Activated T-helper 2 cell treated with anti-CD3 and anti-CD28 coated beads, Interferon-gamma antibody, Interleukin-2, Interleukin-4, amounts not matched to agents 10 μg/mL and 5 μg/mL and 100 μg/mL, durations not matched to agents 14 hours and 24 hours and 36 hours (primary cell): ENCODE measurements around the gene TMTC2. TPM values are rescaled to one million over a fixed set of nuclear protein-coding genes. Genes with fewer than 3 reads are reported as not detected.
A peak's percentile ranks its signal among the peaks of the same experiment; 100 is the strongest.

Experiments
- DNase-seq: peaks from one replicate; pipeline ENCODE4 v3.0.0; 2021; ENCODE audit warnings: low spot score
- H3K27ac Mint-ChIP-seq: one replicate; pipeline ENCODE4 v1.8.0; 2021; ENCODE audit warnings: mixed read lengths
- H3K27me3 Mint-ChIP-seq: one replicate; pipeline ENCODE4 v1.8.0; 2021; ENCODE audit warnings: low read depth, mixed read lengths
- H3K36me3 Mint-ChIP-seq: one replicate; pipeline ENCODE4 v1.8.0; 2021; ENCODE audit warnings: low read depth, mixed read lengths
- H3K4me1 Mint-ChIP-seq: one replicate; pipeline ENCODE4 v1.8.0; 2021; ENCODE audit warnings: low read depth, mixed read lengths
- H3K4me3 Mint-ChIP-seq: one replicate; pipeline ENCODE4 v1.8.0; 2021; ENCODE audit warnings: low read depth, mild to moderate bottlenecking, moderate library complexity, mixed read lengths
- H3K9me3 Mint-ChIP-seq: one replicate; pipeline ENCODE4 v1.8.0; 2021; ENCODE audit warnings: mixed read lengths
- intact Hi-C: fragments of 100-400 bp; cut with micrococcal nuclease; formaldehyde crosslinking; loops from one replicate; pipeline ENCODE4 v1.15.1; 2023
- total RNA-seq: library from RNA; stranded (reverse); gene quantifications from 2 replicates; pipeline ENCODE4 v1.2.3, GENCODE V29; 2022

Gene TMTC2
- total RNA-seq, 1 donor from 2014 or later = 2.5 TPM

DNA sequence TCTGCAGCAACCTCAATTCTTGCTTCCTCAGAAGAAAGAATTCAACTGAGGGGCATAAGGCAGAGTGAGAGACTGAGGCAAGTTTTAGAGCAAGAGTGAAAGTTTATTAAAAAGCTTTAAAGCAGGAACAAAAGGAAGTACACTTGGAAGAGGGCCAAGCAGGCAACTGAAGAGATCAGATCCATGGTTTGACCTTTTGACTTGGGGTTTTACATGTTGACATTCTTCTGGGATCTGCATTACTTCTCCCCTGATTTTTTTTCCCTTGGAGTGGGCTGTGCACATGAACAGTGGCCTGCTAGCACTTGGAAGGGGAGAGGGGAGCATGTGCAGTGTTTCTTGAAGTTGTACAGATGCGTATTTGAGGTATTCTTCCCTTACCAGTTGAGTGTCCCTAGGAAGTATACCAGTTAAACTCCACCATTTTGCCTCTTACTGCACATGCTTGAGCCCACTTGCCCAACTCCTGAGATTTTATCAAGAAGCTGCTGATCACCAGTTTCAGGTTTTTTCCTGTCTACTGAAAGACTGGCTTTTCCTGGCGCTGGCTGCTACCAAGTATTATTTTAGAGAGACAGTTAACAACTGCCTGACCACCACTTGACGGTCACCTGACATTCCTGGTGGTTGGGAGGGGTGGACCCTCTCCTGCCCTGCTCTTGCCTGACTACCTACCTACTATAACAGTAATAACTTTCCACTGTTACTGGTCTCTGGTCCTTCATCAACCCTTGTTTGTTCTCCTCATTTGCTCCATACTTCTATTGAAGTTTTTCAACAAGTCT is 26.0 kb upstream of the TMTC2 start:
- Mint-ChIP-seq H3K27ac (no peak overlapping the region), H3K4me1 (no peaks in the 10 kb centered on the region), H3K9me3 (no peaks in the 10 kb centered on the region), H3K4me3 (no peak overlapping the region), H3K27me3 (no peaks in the 10 kb centered on the region), H3K36me3 (no peaks in the 10 kb centered on the region)
- intact Hi-C loops = no loop called here
- no peak for DNase-seq

DNA sequence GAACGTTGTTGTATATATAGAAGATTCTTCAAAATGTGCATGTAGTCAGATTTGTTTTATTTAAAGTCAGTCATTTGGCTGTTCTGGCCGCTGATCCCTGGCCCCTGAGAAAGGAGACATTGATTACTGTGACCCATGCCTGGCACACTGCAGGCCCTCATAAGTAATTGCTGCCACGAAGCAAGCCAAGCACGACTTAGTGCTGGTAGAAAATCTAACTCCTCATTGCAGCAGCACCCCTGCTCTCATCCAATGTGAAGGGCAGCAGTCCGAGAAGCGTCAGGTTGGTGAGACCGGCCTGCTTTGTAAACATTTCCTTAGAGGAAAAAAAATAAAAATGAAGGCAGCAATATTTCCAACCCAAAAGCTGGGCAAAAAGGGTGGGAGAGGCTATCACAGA is 22.8 kb upstream of the TMTC2 start:
- Mint-ChIP-seq H3K36me3 (no peaks in the 10 kb centered on the region), H3K27ac (no peak overlapping the region), H3K9me3 (no peaks in the 10 kb centered on the region), H3K4me1 (no peaks in the 10 kb centered on the region), H3K4me3 (no peak overlapping the region), H3K27me3 (no peaks in the 10 kb centered on the region)
- intact Hi-C loops = no loop called here
- DNase-seq = no peak

DNA sequence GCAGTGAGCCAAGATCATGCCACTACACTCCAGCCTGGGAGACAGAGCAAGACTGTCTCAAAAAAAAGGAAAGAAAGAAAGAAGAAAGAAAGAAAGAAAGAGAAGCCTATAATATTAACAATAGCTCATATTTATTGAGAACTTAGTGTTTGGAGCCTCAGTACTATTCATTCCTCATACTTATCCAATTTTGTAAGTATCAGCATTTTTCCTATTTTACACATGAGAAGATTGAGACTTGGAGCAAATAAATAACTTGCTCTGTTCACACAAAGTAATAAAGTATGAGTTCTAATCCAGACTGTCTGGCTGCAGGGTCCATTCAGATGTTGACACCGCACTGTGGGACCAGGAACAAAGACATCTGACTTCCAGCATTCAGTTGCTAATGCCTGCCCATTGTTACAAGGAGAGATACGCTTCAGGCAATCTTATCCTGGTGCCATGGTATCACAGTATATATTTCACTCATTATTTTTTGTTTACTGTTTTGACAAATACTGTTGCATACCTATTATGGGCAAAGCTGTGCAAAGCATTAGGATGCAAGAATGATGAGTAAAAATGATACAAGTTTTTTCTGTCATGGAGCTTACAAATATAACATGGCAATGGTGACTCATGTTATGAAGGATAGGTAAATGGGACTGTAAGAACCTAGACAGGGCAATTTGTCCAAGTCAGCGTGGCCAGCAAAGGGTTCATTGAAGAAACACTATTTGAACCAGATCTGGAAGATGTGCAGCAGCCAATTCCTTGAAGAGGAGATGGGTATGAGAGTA is 21.4 kb upstream of the TMTC2 start:
- no peaks in the 10 kb centered on the region for H3K27me3 Mint-ChIP-seq
- no peak overlapping the region for H3K4me3 Mint-ChIP-seq
- H3K27ac Mint-ChIP-seq = no peak overlapping the region
- DNase-seq = no peak
- no peaks in the 10 kb centered on the region for H3K9me3 Mint-ChIP-seq
- no peaks in the 10 kb centered on the region for H3K36me3 Mint-ChIP-seq
- H3K4me1 Mint-ChIP-seq = no peaks in the 10 kb centered on the region
- intact Hi-C loops = no loop called here

DNA sequence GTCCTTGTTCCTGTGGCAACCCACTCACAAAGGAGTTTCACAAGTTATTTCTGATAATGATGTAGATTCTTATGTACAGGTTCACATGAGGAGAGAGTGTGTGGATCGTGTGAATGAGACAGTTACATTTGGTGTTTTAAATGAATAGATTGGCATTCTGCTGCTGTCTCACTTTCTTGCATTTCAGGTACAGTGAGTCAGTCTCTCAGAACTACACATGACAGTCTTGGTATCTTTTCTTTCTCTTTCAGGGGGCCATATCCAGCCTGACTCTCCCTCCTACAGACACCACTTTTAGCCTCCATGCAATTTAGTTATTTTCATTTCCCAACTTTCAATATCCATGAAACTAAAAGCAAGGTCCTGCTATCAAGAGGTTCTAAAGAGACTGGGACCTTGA is 19.9 kb upstream of the TMTC2 start:
- no peaks in the 10 kb centered on the region for H3K9me3 Mint-ChIP-seq
- H3K27me3 Mint-ChIP-seq = no peaks in the 10 kb centered on the region
- no peak overlapping the region for H3K4me3 Mint-ChIP-seq
- H3K27ac Mint-ChIP-seq = no peak overlapping the region
- DNase-seq = no peak
- no peaks in the 10 kb centered on the region for H3K4me1 Mint-ChIP-seq
- H3K36me3 Mint-ChIP-seq = no peaks in the 10 kb centered on the region
- intact Hi-C loops = no loop called here

DNA sequence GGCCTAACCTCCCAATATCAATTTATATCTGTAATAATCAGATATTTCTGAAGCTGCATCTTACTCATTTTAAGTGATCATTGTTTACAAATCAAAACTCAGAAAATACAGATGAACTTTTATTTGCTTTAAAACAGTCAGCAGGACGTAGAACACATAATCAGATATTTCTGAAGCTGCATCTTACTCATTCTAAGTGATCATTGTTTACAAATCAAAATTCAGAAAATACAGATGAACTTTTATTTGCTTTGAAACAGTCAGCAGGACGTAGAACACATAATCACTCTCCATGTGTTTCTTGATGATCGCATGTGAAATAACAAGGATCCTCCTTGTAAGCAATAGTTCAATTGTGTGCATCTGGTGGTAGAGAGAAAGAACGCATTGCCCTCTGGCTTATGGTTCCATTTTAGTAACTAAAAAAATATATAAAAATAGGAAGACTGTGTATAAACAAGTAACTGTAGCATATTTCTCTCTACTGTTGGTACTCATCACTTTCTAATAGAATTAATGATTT is 15.0 kb upstream of the TMTC2 start:
- H3K27ac Mint-ChIP-seq = no peak overlapping the region
- no peaks in the 10 kb centered on the region for H3K36me3 Mint-ChIP-seq
- no peaks in the 10 kb centered on the region for H3K9me3 Mint-ChIP-seq
- no peaks in the 10 kb centered on the region for H3K4me1 Mint-ChIP-seq
- peaks cover 10% of the 10 kb centered on the region for H3K27me3 Mint-ChIP-seq
- intact Hi-C loops = no loop called here
- DNase-seq = no peak
- no peak overlapping the region for H3K4me3 Mint-ChIP-seq

DNA sequence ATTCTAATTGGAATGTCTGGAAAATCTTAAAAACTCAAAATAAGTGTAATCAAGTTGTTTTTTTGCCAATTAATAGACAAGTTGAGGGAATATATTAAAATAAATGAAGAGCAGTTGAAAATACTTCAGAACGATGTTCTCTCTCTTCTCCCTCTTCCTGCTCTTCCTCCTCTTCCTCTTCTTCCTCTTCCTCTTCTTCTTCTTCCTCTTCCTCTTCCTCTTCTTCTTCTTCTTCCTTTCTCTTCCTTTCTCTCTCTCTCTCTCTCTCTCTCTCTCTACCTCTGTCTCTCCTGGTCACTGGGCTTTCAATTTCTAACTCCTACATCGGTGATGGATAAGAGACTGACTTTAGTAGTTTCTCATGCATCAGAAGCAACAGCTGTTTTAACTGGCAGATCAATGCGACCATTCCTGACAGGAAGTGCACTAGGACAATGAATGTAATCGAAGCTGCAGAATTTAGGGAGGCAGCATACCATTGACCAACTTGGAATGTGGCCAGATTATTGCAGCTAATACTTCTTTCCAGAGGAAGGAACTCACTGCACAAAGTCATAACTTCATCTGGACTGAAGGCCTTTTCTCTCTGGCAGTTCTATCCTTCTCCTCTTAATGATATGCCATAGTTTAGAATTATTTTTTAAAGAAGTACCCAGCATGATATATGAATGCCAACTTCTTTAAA is 13.8 kb upstream of the TMTC2 start:
- intact Hi-C loops = no loop called here
- no peaks in the 10 kb centered on the region for H3K36me3 Mint-ChIP-seq
- no peak overlapping the region for H3K4me3 Mint-ChIP-seq
- DNase-seq = no peak
- no peak overlapping the region for H3K27ac Mint-ChIP-seq
- no peaks in the 10 kb centered on the region for H3K4me1 Mint-ChIP-seq
- H3K9me3 Mint-ChIP-seq = no peaks in the 10 kb centered on the region
- H3K27me3 Mint-ChIP-seq = peaks cover 10% of the 10 kb centered on the region

DNA sequence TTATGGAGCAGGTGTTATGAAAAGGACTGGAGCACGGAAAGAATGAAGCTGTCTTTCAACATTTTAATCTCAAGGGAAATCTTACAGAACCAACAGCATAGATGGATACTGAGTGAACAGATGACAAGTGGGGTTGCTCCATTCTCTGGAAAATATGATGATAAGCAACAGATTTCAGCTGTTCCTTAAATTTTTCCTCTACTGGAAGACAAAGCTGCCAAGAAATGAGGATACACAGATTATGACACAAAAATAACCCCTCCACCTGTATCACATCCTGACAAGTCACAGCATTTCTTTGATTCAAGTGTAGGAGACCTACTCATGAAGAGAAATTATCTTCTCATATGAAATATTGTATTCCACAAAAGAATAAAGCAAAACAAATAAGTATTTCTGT is 13.0 kb upstream of the TMTC2 start:
- H3K9me3 Mint-ChIP-seq = no peaks in the 10 kb centered on the region
- no peak overlapping the region for H3K27ac Mint-ChIP-seq

DNA sequence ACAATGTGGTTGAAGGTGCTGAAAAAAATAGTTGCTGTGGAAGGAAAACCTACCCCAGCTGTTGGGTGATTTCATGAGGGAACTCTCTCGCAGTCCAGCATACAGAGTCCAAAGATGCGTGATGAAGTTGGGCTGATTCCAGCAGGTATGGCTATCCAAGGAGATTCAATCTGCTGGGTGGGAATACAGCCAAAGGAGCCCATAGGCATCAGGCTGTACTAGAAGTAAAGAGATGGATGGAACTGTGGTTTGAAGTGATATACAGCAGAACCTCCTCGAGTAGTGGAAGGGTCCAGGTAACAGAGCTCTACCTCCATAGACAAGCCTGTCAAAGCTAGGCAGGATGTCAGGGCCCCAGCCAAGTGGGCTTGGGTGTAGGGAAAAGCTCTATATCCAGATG is 11.5 kb upstream of the TMTC2 start:
- Mint-ChIP-seq H3K4me1 (no peaks in the 10 kb centered on the region), H3K27ac (no peak overlapping the region), H3K27me3 (peaks cover 15% of the 10 kb centered on the region), H3K4me3 (no peak overlapping the region), H3K36me3 (no peaks in the 10 kb centered on the region), H3K9me3 (no peaks in the 10 kb centered on the region)
- intact Hi-C loops = no loop called here
- no peak for DNase-seq

More for the DNA sequence above, 13.0 kb upstream of the TMTC2 start:
- intact Hi-C loops = no loop called here
- no peak overlapping the region for H3K4me3 Mint-ChIP-seq
- H3K27me3 Mint-ChIP-seq = peaks cover 13% of the 10 kb centered on the region
- no peaks in the 10 kb centered on the region for H3K36me3 Mint-ChIP-seq
- H3K4me1 Mint-ChIP-seq = no peaks in the 10 kb centered on the region
- DNase-seq = no peak

DNA sequence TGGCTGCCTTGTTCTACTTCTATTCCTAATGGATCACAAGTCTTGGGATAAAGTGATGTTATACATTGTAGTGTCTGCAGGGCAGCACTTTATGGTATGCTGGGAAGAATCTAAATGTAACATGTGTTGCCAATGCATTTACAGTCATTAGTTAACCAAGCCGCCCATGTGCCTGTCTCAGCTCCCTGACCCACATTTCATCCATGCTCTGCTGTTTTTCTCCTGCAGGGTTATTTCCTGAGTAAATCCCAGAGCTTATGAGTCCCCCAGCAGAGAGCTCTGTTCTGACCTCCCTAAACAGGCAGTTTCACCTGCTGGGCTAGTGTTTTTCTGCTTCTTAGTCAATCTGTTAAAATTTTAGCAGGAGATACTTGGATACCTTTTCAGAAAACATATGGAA is 4.4 kb upstream of the TMTC2 start:
- H3K27ac Mint-ChIP-seq = no peak overlapping the region
- intact Hi-C loops = no loop called here
- H3K36me3 Mint-ChIP-seq = no peaks in the 10 kb centered on the region
- no peaks in the 10 kb centered on the region for H3K9me3 Mint-ChIP-seq
- no peak for DNase-seq
- H3K27me3 Mint-ChIP-seq = peaks cover 24% of the 10 kb centered on the region
- no peak overlapping the region for H3K4me3 Mint-ChIP-seq
- H3K4me1 Mint-ChIP-seq = peaks cover 3% of the 10 kb centered on the region

DNA sequence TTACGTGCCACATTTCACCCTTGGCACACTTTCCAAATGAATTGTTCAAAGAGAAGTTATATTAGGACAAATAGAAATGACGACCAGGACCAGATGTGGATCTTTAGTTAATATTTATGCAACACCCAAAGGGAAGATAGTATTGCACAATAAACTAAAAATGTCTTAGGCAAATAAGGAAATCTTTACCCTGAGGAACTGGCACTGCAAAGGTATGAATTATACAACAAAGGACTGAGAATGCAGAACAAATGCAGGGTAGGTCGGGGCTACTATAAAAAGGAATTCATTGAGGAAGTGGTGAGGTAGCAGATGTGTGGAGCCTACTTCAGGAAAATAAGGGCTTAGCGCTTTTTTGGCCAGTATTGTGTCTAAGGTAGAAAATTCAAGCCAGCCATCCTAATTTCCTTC is 3.9 kb upstream of the TMTC2 start:
- intact Hi-C loops = no loop called here
- Mint-ChIP-seq H3K4me3 (no peak overlapping the region), H3K36me3 (no peaks in the 10 kb centered on the region), H3K9me3 (no peaks in the 10 kb centered on the region), H3K4me1 (peaks cover 5% of the 10 kb centered on the region), H3K27me3 (peaks cover 24% of the 10 kb centered on the region), H3K27ac (no peak overlapping the region)
- DNase-seq = no peak

DNA sequence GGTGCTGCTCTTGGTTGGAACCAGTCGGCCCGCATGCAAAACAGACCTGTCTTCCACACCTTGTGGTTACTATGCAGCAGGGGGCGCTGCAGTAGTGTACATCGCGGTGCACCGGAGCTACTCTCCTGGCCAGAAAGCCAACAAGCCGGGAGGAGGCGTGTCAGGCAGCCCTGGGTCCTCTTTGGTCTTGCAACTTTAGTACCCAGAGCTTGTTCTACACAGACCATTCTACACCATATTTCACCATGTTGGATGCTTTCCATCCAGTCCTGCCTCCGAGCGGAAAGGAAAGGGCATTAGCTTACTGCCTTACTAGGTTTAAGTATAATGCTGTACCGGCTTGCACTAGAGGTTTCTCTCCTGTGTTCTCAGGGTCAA is 927 bp upstream of the TMTC2 start:
- Mint-ChIP-seq H3K27me3 (peaks cover 23% of the 10 kb centered on the region), H3K36me3 (no peaks in the 10 kb centered on the region), H3K9me3 (no peaks in the 10 kb centered on the region), H3K4me3 (peak overlapping the region; percentile 98), H3K27ac (peak overlapping the region; percentile 69), H3K4me1 (peaks cover 18% of the 10 kb centered on the region)
- intact Hi-C loops = loop anchor here (1.0 to 5.0 kb wide), 6 partner anchors 192 to 1142 kb away; partner anchors contain the start of genes CCDC59 and METTL25
- peak; percentile 84 for DNase-seq

DNA sequence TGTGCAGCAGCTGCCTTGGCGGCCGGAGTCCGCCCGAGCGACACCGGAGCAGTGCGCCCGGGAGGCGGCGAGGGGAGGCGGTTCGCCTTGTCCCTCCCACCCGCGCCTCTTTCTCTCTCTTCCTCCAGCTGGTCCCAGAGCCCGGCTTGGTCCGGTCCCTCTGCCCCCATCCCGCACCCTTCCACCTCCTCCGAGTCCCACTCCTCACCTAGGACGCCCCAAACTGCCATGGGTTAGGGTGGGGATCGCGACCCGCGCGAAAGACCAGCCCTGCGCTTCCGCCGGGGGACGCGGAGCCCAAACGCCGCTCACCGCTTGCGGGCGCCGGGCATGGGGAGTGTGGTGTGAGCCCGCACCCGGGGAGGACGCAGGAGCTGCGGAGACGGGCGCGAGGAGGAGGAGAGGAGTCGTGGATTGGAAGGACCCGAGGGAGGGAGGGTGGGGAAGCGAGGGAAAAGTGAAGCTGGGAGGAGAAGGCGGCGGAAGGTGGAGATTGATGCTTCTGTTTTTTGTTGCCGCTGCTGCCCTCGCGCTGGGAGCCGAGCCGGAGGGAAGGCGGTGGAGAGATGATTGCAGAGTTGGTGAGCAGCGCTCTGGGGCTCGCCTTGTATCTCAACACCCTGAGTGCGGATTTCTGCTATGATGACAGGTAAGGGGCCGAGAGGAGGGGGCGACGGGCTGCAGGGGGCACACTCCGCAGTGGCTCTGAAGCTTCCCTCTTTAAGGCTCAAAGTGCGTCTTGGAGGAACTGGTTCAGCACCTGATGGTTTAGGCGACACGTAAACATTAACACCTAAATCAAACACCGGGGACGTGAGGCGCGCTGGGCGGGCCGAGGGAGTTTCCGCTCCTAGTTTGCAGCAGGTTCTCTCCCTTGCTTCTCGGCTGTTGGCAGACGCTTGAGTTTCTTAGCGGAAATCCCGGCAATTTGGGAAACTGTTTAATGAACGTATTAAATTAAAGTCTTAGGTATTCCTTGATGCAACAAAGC is 610 bp downstream of the TMTC2 start:
- Mint-ChIP-seq H3K27ac (peak overlapping the region; percentile 76), H3K4me1 (peaks cover 18% of the 10 kb centered on the region), H3K4me3 (peak overlapping the region; percentile 98), H3K36me3 (no peaks in the 10 kb centered on the region), H3K27me3 (peaks cover 19% of the 10 kb centered on the region), H3K9me3 (no peaks in the 10 kb centered on the region)
- peak; percentile 46 for DNase-seq
- intact Hi-C loops = loop anchor here (2.0 to 5.0 kb wide), 4 partner anchors 190 to 1140 kb away; no protein-coding TSS in a partner anchor
